OCI-LY3 (cell line): ENCODE results near the gene SPOPL.

Experiments used
- H2AFZ ChIP-seq: fragments of 200-600, 300-600 bp; shearing (Covaris generic); 2 replicates; pipeline ENCODE4 v1.6.0; 2014; ENCODE audit warnings: antibody characterized with exemption, low read depth, low read length
- H3K27ac ChIP-seq: fragments of 200-600, 300-600 bp; sonication (generic); 2 replicates; pipeline ENCODE4 v1.5.1; 2014; ENCODE audit warnings: mild to moderate bottlenecking, low read length, moderate library complexity, mixed read lengths
- H3K27me3 ChIP-seq: fragments of 200-600, 300-600 bp; sonication (generic); 2 replicates; pipeline ENCODE4 v1.6.1; 2014; ENCODE audit warnings: low read depth, low read length, mixed read lengths
- H3K36me3 ChIP-seq: fragments of 200-600, 300-600 bp; sonication (generic); replicated peaks from 2 replicates; pipeline ENCODE3; 2014; ENCODE audit warnings: low read depth, low read length, mixed read lengths
- H3K4me1 ChIP-seq: fragments of 300-600, 200-600 bp; sonication (generic); 2 replicates; pipeline ENCODE4 v1.6.1; 2014; ENCODE audit warnings: low read length, mixed read lengths
- H3K4me2 ChIP-seq: fragments of 200-600, 300-600 bp; sonication (generic); 2 replicates; pipeline ENCODE4 v1.6.1; 2014; ENCODE audit warnings: low read length, mixed read lengths
- H3K4me3 ChIP-seq: fragments of 300-600, 200-600 bp; sonication (generic); 2 replicates; pipeline ENCODE4 v1.5.1; 2014; ENCODE audit warnings: antibody characterized with exemption, mild to moderate bottlenecking, low read length, moderate library complexity
- H3K79me2 ChIP-seq: fragments of 300-600, 200-600 bp; shearing (Covaris generic); 2 replicates; pipeline ENCODE4 v1.6.1; 2014; ENCODE audit warnings: mild to moderate bottlenecking, low read length, mixed read lengths
- H3K9ac ChIP-seq: fragments of 300-600, 200-600 bp; shearing (Covaris generic); 2 replicates; pipeline ENCODE4 v1.6.0; 2014; ENCODE audit warnings: mild to moderate bottlenecking, low read length, moderate library complexity
- H3K9me3 ChIP-seq: fragments of 200-600, 300-600 bp; shearing (Covaris generic); 2 replicates; pipeline ENCODE4 v1.6.1; 2014; ENCODE audit warnings: low read length, mixed read lengths; ENCODE audit not compliant: insufficient read depth
- H4K20me1 ChIP-seq: fragments of 200-600, 300-600 bp; sonication (generic); 2 replicates; pipeline ENCODE4 v1.6.1; 2016; ENCODE audit warnings: low read length, mixed read lengths; ENCODE audit not compliant: insufficient read depth
- CTCF ChIP-seq: fragments of 200-600, 300-600 bp; sonication (generic); IDR thresholded peaks from 2 replicates; pipeline ENCODE4 v1.5.1; 2014; ENCODE audit warnings: antibody characterized with exemption, low read length, low read depth
- EZH2phosphoT487 ChIP-seq: fragments of 200-600 bp; shearing (Covaris generic); IDR thresholded peaks from 2 replicates; pipeline ENCODE4 v1.6.1; 2018; ENCODE audit warnings: antibody characterized with exemption, mixed run types, low read depth

The SPOPL gene

GRCh38 chr2:138501425-138502254 is at the start of gene SPOPL:
SPOPL (plus strand) TSS chr2:138501770; CDS start chr2:138550217, 48,447 bp downstream.
- Histone ChIP-seq H2AFZ (peak within 1 kb of the TSS; percentile 94), H3K27ac (peak within 1 kb of the TSS; percentile 96), H3K4me2 (peak within 1 kb of the TSS; percentile 92), H3K36me3 (peaks cover 8% of the 10 kb centered on the region), H3K9ac (peak within 1 kb of the TSS; percentile 98), H3K27me3 (no peaks in the 10 kb centered on the region), H3K4me3 (peak within 1 kb of the TSS; percentile 88), H3K79me2 (peaks cover 57% of the 10 kb centered on the region), H4K20me1 (peaks cover 10% of the 10 kb centered on the region), H3K4me1 (peaks cover 35% of the 10 kb centered on the region), H3K9me3 (no peaks in the 10 kb centered on the region)
- TF ChIP-seq CTCF (no peak), EZH2phosphoT487 (no peak)

GRCh38 chr2:138452324-138452723 is 49.2 kb upstream of the SPOPL start:
- H3K9ac ChIP-seq = no peak overlapping the region
- H3K9me3 ChIP-seq = no peaks in the 10 kb centered on the region
- no peaks in the 10 kb centered on the region for H4K20me1 ChIP-seq
- no peaks in the 10 kb centered on the region for H3K79me2 ChIP-seq
- H3K27ac ChIP-seq = no peak overlapping the region
- H3K4me2 ChIP-seq = no peak overlapping the region
- H3K36me3 ChIP-seq = no peaks in the 10 kb centered on the region
- H2AFZ ChIP-seq = no peak overlapping the region
- no peak overlapping the region for H3K4me3 ChIP-seq
- no peaks in the 10 kb centered on the region for H3K27me3 ChIP-seq
- H3K4me1 ChIP-seq = no peaks in the 10 kb centered on the region
- no peak for TF ChIP-seq EZH2phosphoT487
- TF ChIP-seq CTCF = no peak

DNA sequence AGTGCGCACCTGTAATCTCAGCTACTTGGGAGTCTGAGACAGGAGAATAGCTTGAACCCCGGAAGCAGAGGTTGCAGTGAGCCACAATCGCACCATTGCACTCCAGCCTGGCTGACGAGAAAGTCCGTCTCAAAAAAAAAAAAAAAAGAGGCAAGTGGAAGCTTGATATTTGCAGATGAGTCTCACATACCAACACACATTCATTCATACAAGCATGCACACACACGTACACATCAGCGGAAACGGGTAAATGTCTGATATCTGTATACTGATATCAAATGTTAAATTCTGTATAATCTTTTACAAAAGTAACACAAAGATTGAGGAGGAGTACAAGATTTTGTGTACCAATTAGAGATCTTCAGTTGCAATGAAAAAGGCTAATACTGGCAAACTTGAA is 47.8 kb upstream of the SPOPL start:
- H3K9me3 ChIP-seq = no peaks in the 10 kb centered on the region
- no peak for TF ChIP-seq CTCF
- no peak for TF ChIP-seq EZH2phosphoT487
- no peaks in the 10 kb centered on the region for H3K79me2 ChIP-seq
- H3K4me3 ChIP-seq = no peak overlapping the region
- no peaks in the 10 kb centered on the region for H4K20me1 ChIP-seq
- no peak overlapping the region for H3K27ac ChIP-seq
- H3K4me1 ChIP-seq = no peaks in the 10 kb centered on the region
- H3K36me3 ChIP-seq = no peaks in the 10 kb centered on the region
- no peak overlapping the region for H2AFZ ChIP-seq
- no peak overlapping the region for H3K9ac ChIP-seq
- no peak overlapping the region for H3K4me2 ChIP-seq
- H3K27me3 ChIP-seq = no peaks in the 10 kb centered on the region

GRCh38 chr2:138454761-138455160 is 46.8 kb upstream of the SPOPL start:
- Histone ChIP-seq H3K4me3 (no peak overlapping the region), H3K79me2 (no peaks in the 10 kb centered on the region), H3K27me3 (no peaks in the 10 kb centered on the region), H3K9me3 (no peaks in the 10 kb centered on the region), H3K27ac (no peak overlapping the region), H3K36me3 (no peaks in the 10 kb centered on the region), H3K4me2 (no peak overlapping the region), H2AFZ (no peak overlapping the region), H4K20me1 (no peaks in the 10 kb centered on the region), H3K4me1 (no peaks in the 10 kb centered on the region), H3K9ac (no peak overlapping the region)
- TF ChIP-seq CTCF = no peak
- no peak for TF ChIP-seq EZH2phosphoT487
